ENCODE data around the gene PLXNB3. TPM values are rescaled to one million over a fixed set of nuclear protein-coding genes. Genes with fewer than 3 reads are reported as not detected.
A peak's percentile ranks its signal among the peaks of the same experiment; 100 is the strongest.
"Not testable (repeated sequence)": the region's sequence is repeated elsewhere in the genome, so short reads cannot be mapped to it uniquely, and the experiment has no call there.

PLXNB3 gene
- polyA plus RNA-seq, 2 donors = 5.1 to 12.4 TPM

GRCh38 chrX:153749017-153749416 is 15.0 kb upstream of the PLXNB3 start:
- not testable (repeated sequence) for H3K36me3 ChIP-seq (ENCODE audit: control insufficient read depth in 2 of 2, insufficient read depth in 2 of 2, low read length in 1 of 2); H3K4me3 ChIP-seq (ENCODE audit: low read depth in 1 of 2, low read length in 2 of 2); H3K4me1 ChIP-seq (ENCODE audit: control insufficient read depth in 2 of 2, insufficient read depth in 2 of 2, low read length in 1 of 2); H3K27me3 ChIP-seq (ENCODE audit: control insufficient read depth in 1 of 2, insufficient read depth in 2 of 2, low read length in 2 of 2); H3K27ac ChIP-seq (ENCODE audit: low read depth in 2 of 2, low read length in 1 of 2); H3K9me3 ChIP-seq (ENCODE audit: control insufficient read depth in 2 of 2, insufficient read depth in 1 of 2, low read depth in 1 of 2, low read length in 1 of 2)
- WGBS, 2 donors = 90 to 93% methylated on average over 7 of the region's 7 CpGs

- Histone ChIP-seq H3K27me3 (ENCODE audit: control insufficient read depth in 1 of 2, insufficient read depth in 2 of 2, low read length in 2 of 2) (no peaks in the 10 kb centered on the region), H3K9me3 (ENCODE audit: control insufficient read depth in 2 of 2, insufficient read depth in 1 of 2, low read depth in 1 of 2, low read length in 1 of 2) (no peaks in the 10 kb centered on the region), H3K4me3 (ENCODE audit: low read depth in 1 of 2, low read length in 2 of 2) (no peak overlapping the region), H3K36me3 (ENCODE audit: control insufficient read depth in 2 of 2, insufficient read depth in 2 of 2, low read length in 1 of 2) (no peaks in the 10 kb centered on the region), H3K4me1 (ENCODE audit: control insufficient read depth in 2 of 2, insufficient read depth in 2 of 2, low read length in 1 of 2) (no peaks in the 10 kb centered on the region), H3K27ac (ENCODE audit: low read depth in 2 of 2, low read length in 1 of 2) (no peak overlapping the region)
- 81 to 87% methylated on average over 12 of the region's 12 CpGs for WGBS, 2 donors
These were observed 13.8 kb upstream of the PLXNB3 start for GRCh38 chrX:153750127-153750774.

GRCh38 chrX:153755136-153755535 is 8.9 kb upstream of the PLXNB3 start:
- 88 to 92% methylated on average over 1 of the region's 1 CpG for WGBS, 2 donors
- H3K9me3 ChIP-seq (ENCODE audit: control insufficient read depth in 2 of 2, insufficient read depth in 1 of 2, low read depth in 1 of 2, low read length in 1 of 2) = no peaks in the 10 kb centered on the region
- no peak overlapping the region for H3K27ac ChIP-seq (ENCODE audit: low read depth in 2 of 2, low read length in 1 of 2)
- no peaks in the 10 kb centered on the region for H3K4me1 ChIP-seq (ENCODE audit: control insufficient read depth in 2 of 2, insufficient read depth in 2 of 2, low read length in 1 of 2)
- H3K4me3 ChIP-seq (ENCODE audit: low read depth in 1 of 2, low read length in 2 of 2) = no peak overlapping the region
- no peaks in the 10 kb centered on the region for H3K27me3 ChIP-seq (ENCODE audit: control insufficient read depth in 1 of 2, insufficient read depth in 2 of 2, low read length in 2 of 2)
- H3K36me3 ChIP-seq (ENCODE audit: control insufficient read depth in 2 of 2, insufficient read depth in 2 of 2, low read length in 1 of 2) = no peaks in the 10 kb centered on the region

- 83 to 86% methylated on average over 15 of the region's 15 CpGs for WGBS, 2 donors
- no peaks in the 10 kb centered on the region for H3K27me3 ChIP-seq (ENCODE audit: control insufficient read depth in 1 of 2, insufficient read depth in 2 of 2, low read length in 2 of 2)
- H3K4me3 ChIP-seq (ENCODE audit: low read depth in 1 of 2, low read length in 2 of 2) = no peak overlapping the region
- H3K9me3 ChIP-seq (ENCODE audit: control insufficient read depth in 2 of 2, insufficient read depth in 1 of 2, low read depth in 1 of 2, low read length in 1 of 2) = no peaks in the 10 kb centered on the region
- no peak overlapping the region for H3K27ac ChIP-seq (ENCODE audit: low read depth in 2 of 2, low read length in 1 of 2)
- H3K36me3 ChIP-seq (ENCODE audit: control insufficient read depth in 2 of 2, insufficient read depth in 2 of 2, low read length in 1 of 2) = no peaks in the 10 kb centered on the region
- peaks cover 0 to 24% of the 10 kb centered on the region in 2 donors for H3K4me1 ChIP-seq (ENCODE audit: control insufficient read depth in 2 of 2, insufficient read depth in 2 of 2, low read length in 1 of 2)
These were observed 2.2 kb upstream of the PLXNB3 start for GRCh38 chrX:153761863-153762262.

DNA sequence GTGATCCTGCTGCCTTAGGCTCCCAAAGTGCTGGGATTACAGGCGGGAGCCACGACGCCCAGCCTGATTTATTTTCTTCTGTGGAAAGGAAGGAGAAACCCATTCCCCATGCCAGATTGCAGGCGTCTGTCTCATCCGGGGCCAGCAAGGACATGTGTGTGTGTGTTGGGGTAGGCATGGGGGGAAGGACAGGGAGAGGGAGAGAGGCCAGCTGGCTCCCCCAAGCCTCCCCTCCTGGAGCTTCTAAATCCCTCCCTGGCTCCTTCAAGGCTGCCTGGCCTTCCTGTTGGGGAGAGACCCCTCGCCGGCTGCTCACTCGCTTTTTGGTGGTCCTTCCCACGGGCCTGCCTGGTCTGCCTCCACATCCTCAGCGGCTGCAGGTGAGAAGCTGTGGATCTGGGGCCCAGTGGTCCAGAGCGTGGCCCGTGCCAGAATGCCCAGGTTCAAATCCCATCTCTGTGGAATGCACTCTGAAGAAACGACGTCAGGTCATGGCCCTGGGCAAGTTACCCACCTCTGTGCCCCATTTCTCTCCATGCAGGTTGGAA is 1.3 kb upstream of the PLXNB3 start:
- H3K4me3 ChIP-seq (ENCODE audit: low read depth in 1 of 2, low read length in 2 of 2) = no peak overlapping the region
- peaks cover 0 to 29% of the 10 kb centered on the region in 2 donors for H3K4me1 ChIP-seq (ENCODE audit: control insufficient read depth in 2 of 2, insufficient read depth in 2 of 2, low read length in 1 of 2)
- H3K36me3 ChIP-seq (ENCODE audit: control insufficient read depth in 2 of 2, insufficient read depth in 2 of 2, low read length in 1 of 2) = no peaks in the 10 kb centered on the region
- H3K9me3 ChIP-seq (ENCODE audit: control insufficient read depth in 2 of 2, insufficient read depth in 1 of 2, low read depth in 1 of 2, low read length in 1 of 2) = no peaks in the 10 kb centered on the region
- H3K27ac ChIP-seq (ENCODE audit: low read depth in 2 of 2, low read length in 1 of 2) = no peak overlapping the region
- 85 to 87% methylated on average over 14 of the region's 14 CpGs for whole genome bisulfite sequencing, 2 donors
- H3K27me3 ChIP-seq (ENCODE audit: control insufficient read depth in 1 of 2, insufficient read depth in 2 of 2, low read length in 2 of 2) = no peaks in the 10 kb centered on the region

DNA sequence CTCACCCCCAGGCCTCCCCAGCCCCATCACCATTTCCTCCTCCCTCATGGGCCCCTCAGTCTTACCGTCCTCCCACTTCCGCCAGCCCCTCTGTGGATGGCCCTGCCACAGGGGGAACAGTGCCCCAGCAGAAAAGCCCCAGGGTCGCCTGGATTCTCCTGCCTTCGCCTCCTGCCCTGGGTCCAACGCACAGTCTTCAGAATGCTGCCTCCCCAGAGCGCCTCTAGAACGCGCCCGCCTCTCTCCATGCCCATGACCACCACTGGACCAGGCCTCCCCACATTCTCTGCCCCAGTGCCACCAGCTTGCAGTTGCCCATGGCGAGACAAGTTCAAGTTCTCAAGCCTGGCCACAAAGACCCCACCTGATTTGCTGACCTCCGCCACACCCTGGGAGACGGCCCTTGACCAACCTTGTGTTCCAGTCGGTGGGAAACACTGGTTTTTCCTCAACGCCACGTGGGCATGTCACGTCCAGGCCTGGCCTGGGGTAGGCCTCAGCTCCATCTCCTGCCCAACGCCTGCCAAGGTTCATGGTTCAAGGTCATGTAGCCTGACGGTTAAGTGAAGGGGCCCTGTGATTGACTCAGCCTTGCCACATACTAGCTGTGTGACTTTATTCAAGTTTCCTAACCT is 634 bp upstream of the PLXNB3 start:
- Histone ChIP-seq H3K4me3 (ENCODE audit: low read depth in 1 of 2, low read length in 2 of 2) (no peak overlapping the region), H3K9me3 (ENCODE audit: control insufficient read depth in 2 of 2, insufficient read depth in 1 of 2, low read depth in 1 of 2, low read length in 1 of 2) (no peaks in the 10 kb centered on the region), H3K27me3 (ENCODE audit: control insufficient read depth in 1 of 2, insufficient read depth in 2 of 2, low read length in 2 of 2) (no peaks in the 10 kb centered on the region), H3K27ac (ENCODE audit: low read depth in 2 of 2, low read length in 1 of 2) (no peak overlapping the region), H3K36me3 (ENCODE audit: control insufficient read depth in 2 of 2, insufficient read depth in 2 of 2, low read length in 1 of 2) (no peaks in the 10 kb centered on the region), H3K4me1 (ENCODE audit: control insufficient read depth in 2 of 2, insufficient read depth in 2 of 2, low read length in 1 of 2) (peaks cover 0 to 29% of the 10 kb centered on the region in 2 donors)
- WGBS, 2 donors = 73 to 81% methylated on average over 16 to 17 of the region's 18 CpGs

DNA sequence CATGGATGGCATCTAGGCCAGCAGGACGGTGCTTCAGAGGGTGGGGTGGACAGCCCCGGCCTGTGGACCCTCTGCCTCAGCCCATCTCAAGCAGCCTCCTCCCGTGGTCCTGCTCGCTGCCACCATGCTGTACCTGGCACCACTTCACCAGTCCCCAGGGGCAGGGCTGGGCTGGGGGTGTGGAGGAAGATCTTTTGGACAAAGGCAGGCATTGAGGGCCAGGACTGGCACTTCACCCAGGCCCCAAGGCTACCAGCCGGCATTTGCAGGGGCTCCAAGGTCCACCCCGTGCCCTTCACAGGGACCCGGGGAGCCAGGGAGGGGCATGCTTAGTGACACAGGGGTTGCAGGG is 713 bp downstream of the PLXNB3 start:
- Histone ChIP-seq H3K9me3 (ENCODE audit: control insufficient read depth in 2 of 2, insufficient read depth in 1 of 2, low read depth in 1 of 2, low read length in 1 of 2) (no peaks in the 10 kb centered on the region), H3K4me3 (ENCODE audit: low read depth in 1 of 2, low read length in 2 of 2) (peak overlapping the region in 1 of 2 donors; percentile 47), H3K27me3 (ENCODE audit: control insufficient read depth in 1 of 2, insufficient read depth in 2 of 2, low read length in 2 of 2) (no peaks in the 10 kb centered on the region), H3K4me1 (ENCODE audit: control insufficient read depth in 2 of 2, insufficient read depth in 2 of 2, low read length in 1 of 2) (peaks cover 0 to 29% of the 10 kb centered on the region in 2 donors), H3K27ac (ENCODE audit: low read depth in 2 of 2, low read length in 1 of 2) (no peak overlapping the region), H3K36me3 (ENCODE audit: control insufficient read depth in 2 of 2, insufficient read depth in 2 of 2, low read length in 1 of 2) (peaks cover 0 to 3% of the 10 kb centered on the region in 2 donors)
- 42 to 69% methylated on average over 7 of the region's 7 CpGs for WGBS, 2 donors

DNA sequence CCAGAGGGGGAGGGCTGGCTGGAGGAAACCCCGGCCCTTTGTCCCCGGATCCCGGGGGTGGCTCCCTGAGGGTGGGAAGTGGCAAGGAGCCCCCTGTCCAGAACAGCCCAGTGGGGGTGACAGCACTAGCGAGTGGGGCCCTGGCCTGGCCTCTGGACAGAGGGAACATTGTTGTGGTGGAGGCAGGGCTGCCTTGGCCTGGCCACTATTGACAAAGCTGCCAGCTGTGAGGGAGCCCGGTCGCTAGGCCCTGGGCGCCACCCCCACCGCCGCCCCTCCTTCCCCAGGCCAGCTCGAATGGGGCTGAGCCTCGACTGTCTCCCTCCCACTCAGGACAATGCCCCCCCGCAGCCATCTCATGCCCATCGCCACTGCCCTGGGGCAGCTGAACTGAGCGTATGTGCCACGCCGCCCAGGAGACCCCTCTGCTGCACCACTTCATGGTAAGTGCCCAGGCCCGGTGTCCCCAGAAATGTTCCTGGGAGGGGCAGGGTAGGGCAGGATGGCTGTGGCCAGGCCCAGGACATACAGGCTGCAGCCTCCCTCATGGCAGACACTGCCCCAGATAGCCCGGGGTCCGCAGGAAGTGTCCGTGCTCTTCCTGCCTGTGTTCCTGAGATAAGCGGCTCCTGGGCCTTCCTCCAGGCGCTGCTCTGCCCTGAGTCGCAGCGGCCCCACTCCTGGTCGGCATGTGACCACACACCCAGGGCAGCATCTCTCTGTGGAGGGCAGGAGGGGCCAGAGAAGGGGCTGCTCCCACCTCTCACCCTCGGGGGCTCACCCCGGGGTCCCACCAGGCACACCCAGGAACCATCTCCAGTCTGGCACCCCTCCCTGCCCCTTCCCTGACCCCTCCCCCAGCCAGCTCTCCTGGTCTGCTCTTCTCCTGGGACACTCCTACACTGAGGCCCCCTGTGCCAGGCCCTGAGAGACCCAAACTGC is 1.4 kb downstream of the PLXNB3 start:
- Histone ChIP-seq H3K27me3 (ENCODE audit: control insufficient read depth in 1 of 2, insufficient read depth in 2 of 2, low read length in 2 of 2) (no peaks in the 10 kb centered on the region), H3K9me3 (ENCODE audit: control insufficient read depth in 2 of 2, insufficient read depth in 1 of 2, low read depth in 1 of 2, low read length in 1 of 2) (no peaks in the 10 kb centered on the region), H3K27ac (ENCODE audit: low read depth in 2 of 2, low read length in 1 of 2) (peak overlapping the region in 1 of 2 donors; percentile 22), H3K4me3 (ENCODE audit: low read depth in 1 of 2, low read length in 2 of 2) (no peak overlapping the region), H3K36me3 (ENCODE audit: control insufficient read depth in 2 of 2, insufficient read depth in 2 of 2, low read length in 1 of 2) (peaks cover 0 to 3% of the 10 kb centered on the region in 2 donors), H3K4me1 (ENCODE audit: control insufficient read depth in 2 of 2, insufficient read depth in 2 of 2, low read length in 1 of 2) (peaks cover 0 to 29% of the 10 kb centered on the region in 2 donors)
- WGBS, 2 donors = 46 to 67% methylated on average over 27 of the region's 27 CpGs

DNA sequence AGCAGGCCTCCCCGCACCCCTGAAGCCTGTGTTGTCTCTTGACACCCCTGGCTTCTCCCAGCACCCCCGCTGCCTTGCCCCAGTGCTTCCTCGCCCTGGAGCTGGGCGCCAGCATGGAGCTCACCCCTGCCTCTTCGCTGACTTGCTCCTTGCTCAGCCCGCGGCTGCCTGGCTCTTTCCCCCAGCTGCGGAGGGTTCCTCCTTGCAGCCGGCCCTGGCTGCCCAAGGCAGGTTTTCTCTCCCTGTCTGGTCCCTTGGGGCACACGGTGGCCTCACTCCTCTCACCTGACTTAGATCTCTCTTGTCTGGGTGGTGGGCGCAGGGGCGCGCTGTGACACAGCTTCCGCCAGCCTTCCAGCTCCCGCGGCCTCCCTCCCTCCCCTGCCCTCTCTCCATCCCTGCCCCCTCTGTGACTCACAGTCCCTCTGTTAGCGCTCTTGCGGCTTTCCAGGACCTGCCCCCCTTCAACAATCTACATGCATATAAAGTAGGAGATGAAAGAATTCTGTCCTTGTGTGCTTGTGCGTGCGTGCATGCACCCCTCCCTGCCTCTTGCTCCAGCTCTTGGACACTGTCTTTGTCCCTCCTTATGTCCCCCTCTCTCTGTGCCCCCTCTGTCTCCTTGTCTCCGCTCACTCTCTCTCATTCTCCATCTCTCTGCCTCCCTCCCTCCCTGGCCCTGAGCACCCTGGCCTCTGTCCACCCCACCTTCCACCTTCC is 2.2 kb downstream of the PLXNB3 start:
- peaks cover 0 to 29% of the 10 kb centered on the region in 2 donors for H3K4me1 ChIP-seq (ENCODE audit: control insufficient read depth in 2 of 2, insufficient read depth in 2 of 2, low read length in 1 of 2)
- H3K36me3 ChIP-seq (ENCODE audit: control insufficient read depth in 2 of 2, insufficient read depth in 2 of 2, low read length in 1 of 2) = peaks cover 0 to 4% of the 10 kb centered on the region in 2 donors
- whole genome bisulfite sequencing, 2 donors = 20 to 62% methylated on average over 20 to 21 of the region's 21 CpGs
- no peak overlapping the region for H3K4me3 ChIP-seq (ENCODE audit: low read depth in 1 of 2, low read length in 2 of 2)
- H3K27me3 ChIP-seq (ENCODE audit: control insufficient read depth in 1 of 2, insufficient read depth in 2 of 2, low read length in 2 of 2) = no peaks in the 10 kb centered on the region
- H3K9me3 ChIP-seq (ENCODE audit: control insufficient read depth in 2 of 2, insufficient read depth in 1 of 2, low read depth in 1 of 2, low read length in 1 of 2) = no peaks in the 10 kb centered on the region
- no peak overlapping the region for H3K27ac ChIP-seq (ENCODE audit: low read depth in 2 of 2, low read length in 1 of 2)

Data from esophagus (tissue), 2 donors.